IPS-NIHi7 (cell line): Measurements from ENCODE around the gene LAIR2.
A peak's percentile ranks its signal among the peaks of the same experiment; 100 is the strongest.

ENCODE experiments used
- DNase-seq: peaks from one replicate; pipeline ENCODE4 v3.0.0; 2012; ENCODE audit warnings: mixed read lengths; ENCODE audit errors: extremely low spot score

The LAIR2 gene

GRCh38 chr19:54502518-54503048 is at the start of gene LAIR2:
Gene LAIR2, plus strand, starts transcription at chr19:54502831. Its CDS starts 88 bp downstream, at chr19:54502919.
- no peak for DNase-seq

GRCh38 chr19:54453921-54454780 is 48.5 kb upstream of the LAIR2 start:
- DNase-seq: no peak

GRCh38 chr19:54454781-54455675 is 47.6 kb upstream of the LAIR2 start:
- no peak for DNase-seq

- DNase-seq: no peak
Observed at GRCh38 chr19:54455786-54456422, 46.7 kb upstream of the LAIR2 start.

- no peak for DNase-seq
Observed at GRCh38 chr19:54456423-54457373, 45.9 kb upstream of the LAIR2 start.

GRCh38 chr19:54457773-54458647 is 44.6 kb upstream of the LAIR2 start:
- no peak for DNase-seq

- no peak for DNase-seq
Observed at GRCh38 chr19:54458648-54459281, 43.9 kb upstream of the LAIR2 start.

GRCh38 chr19:54459282-54460229 is 43.1 kb upstream of the LAIR2 start:
- no peak for DNase-seq

- DNase-seq: no peak
Observed at GRCh38 chr19:54460230-54461005, 42.2 kb upstream of the LAIR2 start.

GRCh38 chr19:54461210-54461609 is 41.4 kb upstream of the LAIR2 start:
- DNase-seq: no peak

- DNase-seq: no peak
Observed at GRCh38 chr19:54461613-54462012, 41.0 kb upstream of the LAIR2 start.

- DNase-seq: no peak
Observed at GRCh38 chr19:54462047-54462654, 40.5 kb upstream of the LAIR2 start.

GRCh38 chr19:54462655-54463530 is 39.7 kb upstream of the LAIR2 start:
- peak; percentile 55 for DNase-seq

GRCh38 chr19:54463531-54464043 is 39.0 kb upstream of the LAIR2 start, which contains the start of gene LENG9:
Gene LENG9, minus strand, starts transcription at chr19:54463778. Its CDS starts 252 bp downstream, at chr19:54463526.
- DNase-seq: peak; percentile 87

GRCh38 chr19:54464044-54464629 is 38.5 kb upstream of the LAIR2 start:
- DNase-seq: peak; percentile 82
